GM21390 (cell line): ENCODE measurements around the gene PKM.

Experiments
- ATAC-seq: cut with Tn5 transposase; IDR thresholded peaks from one replicate; pipeline ENCODE4 v1.9.1; 2021; ENCODE audit not compliant: unreplicated experiment

The PKM gene

GRCh38 chr15:72161361-72162132 is 69.4 kb downstream of the PKM start:
- no peak for ATAC-seq

- ATAC-seq = no peak
These were observed 70.2 kb downstream of the PKM start for GRCh38 chr15:72160696-72161245.

GRCh38 chr15:72156928-72157327 is 74.1 kb downstream of the PKM start:
- ATAC-seq = no peak

- peak; percentile 76 for ATAC-seq
These were observed 75.1 kb downstream of the PKM start for GRCh38 chr15:72155635-72156616.

- no peak for ATAC-seq
These were observed 75.9 kb downstream of the PKM start for GRCh38 chr15:72155003-72155621.

- ATAC-seq = no peak
These were observed 76.7 kb downstream of the PKM start for GRCh38 chr15:72154316-72154715.

GRCh38 chr15:72153269-72154000 is 77.6 kb downstream of the PKM start:
- no peak for ATAC-seq
